Caki2 (cell line): ENCODE data around the gene PLXDC1. TPM values are rescaled to one million over a fixed set of nuclear protein-coding genes. Genes with fewer than 3 reads are reported as not detected.
"Not testable (repeated sequence)": the region's sequence is repeated elsewhere in the genome, so short reads cannot be mapped to it uniquely, and the experiment has no call there.

Source experiments
- DNase-seq: peaks from one replicate; pipeline ENCODE4 v3.0.0-alpha.2; 2015; ENCODE audit warnings: low read depth
- in situ Hi-C: cut with HindIII; loops from 2 replicates; pipeline ENCODE4 v1.10.0; 2016; ENCODE audit warnings: low sequenced_read_pairs, low pct_unique_long_range_greater_than_20kb, mixed read lengths
- total RNA-seq: library from RNA; depleted of rRNA; stranded (reverse); fragments of >200 nt; shearing (Covaris generic); gene quantifications from 2 replicates; pipeline ENCODE4 v1.2.3, GENCODE V29; 2014; ENCODE audit warnings: low replicate concordance

PLXDC1 gene
- total RNA-seq, 1 experiment from 2014 or later: not detected

DNA sequence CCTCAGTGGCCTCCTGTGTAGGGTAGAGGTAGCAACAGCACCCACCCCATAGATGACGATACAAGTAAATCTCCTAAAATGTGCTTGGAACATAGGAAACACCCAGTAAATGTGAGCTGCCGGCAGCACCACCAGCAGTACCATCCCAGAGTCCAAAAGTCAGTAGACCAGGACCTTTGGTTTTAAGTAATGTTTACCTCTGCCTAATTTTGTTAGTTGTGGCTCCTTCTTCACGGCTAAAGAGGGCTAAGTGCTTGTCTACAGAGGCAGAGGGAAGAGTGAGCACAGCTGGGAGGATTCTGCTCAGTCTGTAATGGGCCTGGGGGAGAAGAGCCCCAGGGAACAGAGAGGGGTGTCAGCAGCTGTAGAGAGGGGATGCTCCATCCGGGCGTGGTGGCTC, 92.9 kb downstream of the PLXDC1 start:
- DNase-seq: no peak
- in situ Hi-C loops: no loop called here

DNA sequence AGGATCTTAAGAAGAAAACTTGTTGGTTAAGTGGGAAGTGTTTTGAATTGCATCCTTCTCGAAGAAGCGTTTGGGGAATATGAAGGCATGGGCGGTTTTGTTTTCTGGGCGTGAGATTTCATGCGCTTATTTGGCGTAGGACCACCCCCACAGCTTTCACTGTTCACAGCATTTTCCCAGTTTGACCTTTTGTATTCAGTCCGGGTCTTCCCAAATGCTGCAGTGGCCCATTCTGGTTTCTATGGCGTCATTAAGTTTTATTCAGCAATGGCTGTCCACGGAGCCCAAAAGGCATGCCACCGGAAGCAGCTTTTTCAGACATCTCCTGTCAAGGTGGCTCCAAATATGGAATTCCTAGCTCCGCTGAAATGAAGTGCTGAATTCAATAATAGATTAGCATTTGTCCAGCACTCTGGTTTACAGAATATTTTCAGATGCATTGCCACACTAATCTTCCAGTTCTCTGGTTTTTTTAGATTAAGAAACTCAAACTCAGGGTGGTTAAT, 93.7 kb downstream of the PLXDC1 start:
- DNase-seq: no peak
- in situ Hi-C loops: no loop called here

DNA sequence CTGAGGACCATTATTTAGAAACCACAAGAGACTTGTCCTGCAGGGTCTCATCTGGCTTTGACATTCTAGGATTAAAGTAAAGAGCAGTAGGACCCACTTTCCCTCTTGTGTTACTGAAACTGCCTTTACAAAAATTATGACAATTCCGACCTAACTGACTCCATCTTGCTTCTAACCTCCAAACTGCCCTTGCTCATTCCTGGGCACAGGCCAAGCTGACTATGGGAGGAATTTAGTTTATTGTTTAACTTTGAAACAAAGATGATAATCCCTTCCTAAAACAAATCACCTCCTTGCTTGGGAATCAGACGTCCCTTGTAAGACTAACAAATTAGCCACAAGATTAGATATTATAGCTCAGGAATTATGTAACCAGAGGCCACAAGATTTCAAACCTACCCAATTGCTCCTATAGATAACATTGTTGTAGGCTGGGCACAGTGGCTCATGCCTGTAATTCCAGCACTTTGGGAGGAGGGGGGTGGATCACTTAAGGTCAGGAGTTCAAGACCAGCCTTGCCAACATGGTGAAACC, 97.3 kb downstream of the PLXDC1 start:
- DNase-seq: no peak
- in situ Hi-C loops: no loop called here

DNA sequence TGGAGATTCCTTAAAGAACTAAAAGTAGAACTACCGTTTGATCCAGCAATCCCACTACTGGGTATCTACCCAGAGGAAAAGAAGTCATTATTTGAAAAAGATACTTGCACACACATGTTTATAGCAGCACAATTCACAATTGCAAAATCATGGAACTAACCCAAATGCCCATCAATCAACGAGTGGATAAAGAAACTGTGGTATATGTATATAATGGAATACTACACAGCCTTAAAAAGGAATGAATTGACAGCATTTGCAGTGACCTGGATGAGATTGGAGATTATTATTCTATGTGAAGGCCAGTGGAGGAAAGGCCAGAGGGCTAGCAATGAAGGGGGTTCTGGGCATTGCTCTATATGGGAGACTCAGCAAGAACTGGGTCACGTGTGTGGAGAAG, 99.0 kb downstream of the PLXDC1 start:
- DNase-seq, in situ Hi-C loops: not testable (repeated sequence)

DNA sequence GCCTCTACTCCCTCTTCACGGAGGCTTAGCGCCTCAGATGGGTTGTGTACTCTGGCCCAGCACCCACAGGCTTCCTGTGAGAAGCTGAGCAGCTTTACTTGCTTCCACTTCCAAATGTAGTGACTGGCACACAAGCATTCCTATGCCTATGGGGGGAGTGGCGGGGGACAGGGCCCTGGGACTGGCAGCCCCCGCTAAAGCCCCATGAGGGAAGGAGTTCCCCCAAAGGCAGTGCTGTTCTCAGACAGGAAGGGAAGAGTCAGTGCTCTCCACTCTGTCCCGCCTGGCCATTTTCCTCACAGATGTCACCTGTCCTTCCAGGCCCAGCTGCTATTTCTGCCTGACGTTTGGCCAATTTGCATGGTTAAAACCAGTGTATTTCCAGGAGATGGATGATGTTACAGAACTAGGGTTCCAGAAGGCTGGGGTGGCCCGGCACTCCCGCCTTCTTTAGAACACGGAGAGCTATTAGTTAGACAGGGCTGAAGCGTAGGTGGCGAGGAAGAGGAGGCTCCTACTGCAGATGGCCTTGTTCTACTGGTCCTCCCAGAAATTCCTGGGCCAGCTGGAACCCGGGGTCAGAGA, 100.3 kb downstream of the PLXDC1 start:
- no peak for DNase-seq
- in situ Hi-C loops: no loop called here

DNA sequence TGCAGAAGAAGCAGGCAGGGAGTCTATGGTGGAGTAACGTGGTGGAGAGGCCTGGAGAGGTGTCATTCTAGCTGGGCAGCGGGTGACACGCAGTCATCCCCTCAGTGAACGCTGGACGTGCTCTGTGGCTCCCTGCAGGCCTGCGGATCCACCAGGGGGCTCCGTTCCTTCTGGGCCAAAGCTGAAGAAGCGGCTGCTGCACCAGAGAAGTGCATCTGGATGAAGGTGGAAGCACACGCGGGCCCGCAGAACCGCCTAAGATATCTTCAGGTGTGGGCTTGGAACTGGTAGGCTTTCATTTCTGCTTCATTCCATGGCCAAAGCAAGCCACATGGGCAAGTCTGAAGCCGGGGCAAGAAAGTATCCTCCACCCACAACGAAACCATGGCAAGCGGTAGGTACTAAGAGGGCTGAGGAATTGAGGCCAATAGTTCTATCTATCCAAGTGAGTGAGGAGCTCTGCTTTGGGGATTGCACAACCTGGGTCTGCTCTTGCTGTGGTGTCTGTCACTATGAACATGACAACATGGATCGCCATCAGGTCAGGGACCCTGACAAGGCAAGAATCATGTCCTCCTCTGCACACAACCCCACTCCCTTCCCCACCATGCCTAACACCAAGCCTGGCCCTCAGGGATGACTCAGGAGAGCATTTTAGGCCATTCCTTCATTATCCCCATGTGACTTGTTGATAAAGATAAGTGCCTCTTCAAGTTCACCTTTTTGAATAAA, 105.3 kb downstream of the PLXDC1 start:
- no peak for DNase-seq
- in situ Hi-C loops: no loop called here

DNA sequence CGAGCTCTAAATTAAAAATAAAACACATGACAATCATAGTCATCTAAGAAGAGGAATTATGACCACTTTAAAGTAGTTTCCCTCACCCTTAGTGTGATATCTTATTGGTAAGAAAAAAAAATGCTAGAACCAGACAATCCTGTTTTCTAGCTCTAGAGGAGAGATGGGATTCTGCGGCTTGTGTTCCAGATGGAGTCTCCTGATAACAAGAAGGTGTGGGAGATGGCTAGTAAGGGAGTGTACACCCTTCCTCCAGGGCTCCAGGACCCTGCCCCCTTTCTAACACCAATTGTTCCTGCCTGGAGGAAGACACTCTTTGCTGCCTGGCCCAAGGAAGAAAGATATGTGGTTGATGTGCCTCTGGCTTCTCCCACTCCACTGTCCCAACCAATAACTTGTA, 115.4 kb downstream of the PLXDC1 start:
- no peak for DNase-seq
- in situ Hi-C loops: no loop called here

DNA sequence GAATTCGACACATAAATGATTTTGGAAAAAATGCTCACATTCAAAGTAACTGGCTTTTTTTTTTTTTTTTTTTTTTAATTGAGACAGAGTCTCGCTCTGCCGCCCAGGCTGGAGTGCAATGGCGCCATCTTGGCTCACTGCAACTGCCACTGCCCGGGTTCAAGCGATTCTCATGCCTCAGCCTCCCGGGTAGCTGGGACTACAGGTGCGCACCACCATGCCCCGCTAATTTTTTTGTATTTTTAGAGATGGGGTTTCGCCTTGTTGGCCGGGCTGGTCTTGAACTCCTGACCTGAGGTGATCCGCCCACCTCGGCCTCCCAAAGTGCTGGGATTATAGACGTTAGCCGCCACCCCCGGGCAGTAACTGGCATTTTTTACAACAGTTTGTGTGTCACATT, 115.9 kb downstream of the PLXDC1 start:
- DNase-seq, in situ Hi-C loops: not testable (repeated sequence)

DNA sequence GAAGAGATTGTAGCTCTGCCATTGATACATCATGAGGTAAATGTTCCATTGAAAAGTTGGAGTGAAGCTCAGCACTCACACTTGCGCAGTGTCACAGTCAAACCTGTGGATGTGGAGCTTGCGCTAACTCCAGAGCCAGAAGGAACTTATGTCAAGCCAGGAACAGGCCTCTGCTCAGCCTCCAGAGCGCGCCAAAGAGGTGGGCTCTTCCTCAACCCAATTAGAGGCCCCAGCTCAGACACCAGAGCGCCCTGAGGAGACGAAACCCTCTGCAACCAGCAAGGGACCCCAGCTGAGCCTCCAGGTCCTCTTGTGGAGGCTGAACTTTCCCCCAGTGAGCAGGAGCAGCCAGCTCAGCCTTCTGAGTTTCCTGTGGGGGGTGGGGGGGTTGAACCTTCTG, 122.7 kb downstream of the PLXDC1 start:
- DNase-seq: no peak
- in situ Hi-C loops: no loop called here

DNA sequence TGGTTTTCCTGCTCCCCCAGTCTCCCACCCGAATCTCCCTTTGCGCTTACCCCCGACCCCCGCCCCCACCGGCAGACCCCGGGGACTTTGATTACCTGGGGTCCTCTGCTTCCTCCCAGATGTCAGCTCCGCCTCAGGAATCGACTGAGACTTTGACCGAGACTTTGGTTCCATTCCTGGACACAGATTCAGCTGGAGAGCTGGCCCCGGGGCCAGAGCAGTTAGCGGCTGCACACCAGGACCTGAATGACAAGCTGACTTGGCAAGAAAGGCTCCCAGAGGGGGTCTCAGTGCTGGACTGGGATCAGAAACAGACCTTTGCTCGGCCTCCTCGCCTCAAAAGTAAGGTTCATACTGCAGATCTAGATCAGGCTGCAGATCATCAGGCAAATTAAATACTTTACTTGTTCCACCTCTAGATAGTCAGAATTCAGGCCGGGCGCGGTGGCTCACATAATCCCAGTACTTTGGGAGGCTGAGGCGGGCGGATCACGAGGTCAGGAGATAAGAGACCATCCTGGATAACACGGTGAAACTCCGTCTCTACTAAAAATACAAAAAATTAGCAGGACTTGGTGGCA, 123.9 kb downstream of the PLXDC1 start:
- no peak for DNase-seq
- in situ Hi-C loops: no loop called here

DNA sequence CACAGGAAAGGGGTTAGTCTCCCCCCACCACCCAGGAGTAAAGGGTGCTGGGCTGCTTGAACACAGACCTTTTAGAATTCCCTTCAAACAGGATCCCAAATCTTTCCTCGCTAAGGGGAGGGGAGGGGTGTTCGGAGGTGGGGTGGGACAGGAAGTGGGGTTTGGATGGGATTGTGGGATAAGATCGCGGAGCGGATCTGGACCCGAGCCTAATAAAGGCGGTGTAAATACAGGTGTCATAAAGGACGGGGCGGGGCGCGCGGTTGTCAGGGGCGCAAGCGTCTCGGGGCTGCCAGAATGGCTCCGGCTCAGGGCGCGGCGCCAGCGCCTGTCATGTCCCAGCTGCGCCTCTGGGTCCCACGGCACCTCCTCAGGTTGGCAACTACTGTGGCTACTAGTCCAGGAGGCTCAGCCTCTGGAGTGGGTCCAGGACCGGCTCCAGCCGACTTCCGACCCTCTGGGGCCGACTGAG, 124.4 kb downstream of the PLXDC1 start:
- DNase-seq: no peak
- in situ Hi-C loops: no loop called here

DNA sequence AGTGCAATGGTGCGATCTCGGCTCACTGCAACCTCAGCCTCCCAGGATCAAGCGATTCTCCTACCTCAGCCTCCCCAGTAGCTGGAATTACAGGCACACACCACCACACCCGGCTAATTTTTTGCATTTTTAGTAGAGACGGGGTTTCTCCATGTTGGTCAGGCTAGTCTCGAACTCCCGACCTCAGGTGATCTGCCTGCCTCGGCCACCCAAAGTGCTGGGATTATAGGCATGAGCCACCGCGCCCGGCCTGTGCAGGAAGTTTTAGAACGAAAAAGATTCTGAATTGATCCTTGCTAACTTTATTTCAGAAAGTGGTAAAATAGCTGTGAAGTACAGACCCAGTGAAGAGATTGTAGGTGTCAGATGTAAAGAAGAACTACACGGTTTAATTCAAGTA, 125.1 kb downstream of the PLXDC1 start:
- in situ Hi-C loops, DNase-seq: not testable (repeated sequence)

DNA sequence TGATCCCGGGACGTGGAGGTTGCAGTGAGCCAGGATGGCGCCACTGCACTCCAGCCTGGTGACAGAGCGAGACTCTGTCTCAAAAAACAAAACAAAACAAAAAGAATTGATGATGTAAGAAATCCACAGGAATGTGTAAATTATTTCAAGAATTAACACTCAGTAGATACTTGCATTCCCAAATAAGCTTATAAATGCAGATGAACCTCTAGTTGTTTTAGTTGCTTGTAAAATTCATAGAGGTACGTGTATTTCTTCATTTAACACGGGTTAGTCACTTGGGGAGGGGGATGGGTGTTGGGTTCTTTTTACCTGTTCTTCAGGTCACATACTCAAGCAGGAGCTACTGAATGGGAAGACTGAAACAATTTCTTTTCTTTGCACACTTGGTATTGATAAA, 128.5 kb downstream of the PLXDC1 start:
- in situ Hi-C loops: no loop called here
- no peak for DNase-seq

DNA sequence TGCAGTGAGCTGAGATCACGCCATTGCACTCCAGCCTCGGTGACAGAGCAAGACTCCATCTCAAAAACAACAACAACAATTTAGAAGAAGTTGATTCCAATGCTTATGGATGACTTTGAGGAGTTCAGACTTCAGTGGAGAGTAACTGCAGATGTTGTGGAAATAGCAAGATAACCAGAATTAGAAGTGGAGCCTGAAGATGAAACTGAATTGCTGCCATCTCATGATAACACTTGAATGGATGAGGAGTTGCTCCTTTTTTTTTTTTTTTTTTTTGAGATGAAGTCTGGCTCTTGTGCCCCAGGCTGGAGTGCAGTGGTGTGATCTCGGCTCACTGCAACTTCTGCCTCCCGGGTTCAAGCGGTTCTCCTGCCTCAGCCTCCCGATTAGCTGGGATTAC, 131.4 kb downstream of the PLXDC1 start:
- in situ Hi-C loops, DNase-seq: not testable (repeated sequence)

DNA sequence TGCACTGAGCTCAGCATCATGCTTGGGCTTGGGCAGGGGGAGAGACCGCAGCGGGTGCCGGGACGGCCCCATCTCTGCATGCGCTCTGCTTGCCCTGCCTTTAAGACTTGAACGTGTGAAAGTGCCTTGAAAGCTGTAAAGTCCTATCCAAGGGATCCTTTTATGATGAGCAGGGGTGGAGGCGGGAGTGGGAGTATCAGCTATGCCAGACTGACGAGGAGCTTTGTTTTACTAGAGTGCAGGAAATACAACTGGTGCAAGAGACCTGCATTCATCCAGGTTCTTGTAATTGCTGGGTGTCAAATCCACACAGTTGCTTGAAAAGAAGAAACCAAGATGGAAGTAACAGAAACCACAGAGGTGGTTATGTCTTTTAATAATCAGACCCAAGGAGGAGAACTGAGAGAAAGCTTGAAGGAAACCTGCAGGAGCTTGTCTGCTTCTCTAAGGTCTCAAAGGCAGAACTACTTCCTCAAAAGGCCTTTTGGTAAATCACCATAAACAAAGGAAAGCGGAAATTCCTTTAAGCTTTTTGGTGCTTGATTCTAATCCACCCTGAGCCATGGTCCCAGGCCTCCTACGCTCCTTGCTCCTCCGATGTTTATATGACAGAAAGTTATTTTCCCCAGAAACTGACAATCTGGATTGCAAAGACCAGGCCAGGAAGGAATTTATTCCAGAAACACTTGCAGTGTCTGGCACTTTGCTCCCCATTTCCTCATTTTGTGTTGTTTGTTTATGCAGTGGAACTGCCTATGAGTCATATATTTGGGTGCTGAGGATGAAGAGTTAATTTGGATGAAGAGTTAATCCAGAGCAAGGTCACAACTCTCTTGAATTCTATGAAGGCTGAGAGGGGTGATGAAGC, 132.9 kb downstream of the PLXDC1 start:
- in situ Hi-C loops: no loop called here
- DNase-seq: no peak

DNA sequence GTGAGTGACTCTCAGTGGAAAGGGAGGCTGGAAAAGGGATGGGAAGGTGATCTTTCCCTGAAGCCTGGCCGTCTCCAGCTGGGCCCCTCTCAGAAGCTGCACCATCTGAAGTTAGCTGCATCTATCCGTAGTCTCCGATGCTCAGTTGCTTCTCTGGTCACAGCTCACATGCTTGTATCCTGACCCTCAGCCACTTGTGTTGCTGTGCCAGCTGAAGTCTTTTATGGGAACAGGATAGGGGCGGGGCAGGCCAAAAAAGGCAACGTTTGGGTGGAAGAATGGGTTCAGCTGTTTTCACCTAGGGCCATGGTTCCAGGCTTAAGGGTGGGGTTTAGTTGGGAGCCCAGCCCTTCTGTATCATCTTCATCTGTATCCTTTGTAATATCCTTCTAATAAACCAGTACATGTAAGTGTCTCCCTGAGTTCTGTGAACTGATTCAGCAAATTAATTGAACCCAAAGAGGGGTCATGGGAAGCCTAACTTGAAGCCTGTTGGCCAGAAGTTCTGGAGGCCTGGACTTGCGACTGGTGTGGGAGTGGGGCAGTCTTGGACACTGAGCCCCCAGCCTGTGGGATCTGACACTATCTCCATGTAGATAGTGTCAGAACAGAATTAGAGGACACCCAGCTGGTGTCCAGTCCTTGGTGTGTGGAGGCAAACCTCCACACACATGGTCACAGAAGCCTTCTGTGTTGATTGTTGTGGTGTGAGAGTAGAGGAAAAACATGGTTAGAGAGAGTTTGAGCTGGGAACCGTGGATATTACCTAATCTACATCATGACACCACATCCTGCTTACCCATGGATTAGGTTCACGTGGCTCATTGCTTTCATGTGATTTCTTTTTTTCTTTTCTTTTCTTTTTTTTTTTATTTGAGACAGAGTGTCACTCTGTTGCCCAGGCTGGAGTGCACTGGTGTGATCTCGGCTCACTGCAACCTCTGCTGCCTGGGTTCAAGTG, 135.0 kb downstream of the PLXDC1 start:
- no peak for DNase-seq
- in situ Hi-C loops: no loop called here

DNA sequence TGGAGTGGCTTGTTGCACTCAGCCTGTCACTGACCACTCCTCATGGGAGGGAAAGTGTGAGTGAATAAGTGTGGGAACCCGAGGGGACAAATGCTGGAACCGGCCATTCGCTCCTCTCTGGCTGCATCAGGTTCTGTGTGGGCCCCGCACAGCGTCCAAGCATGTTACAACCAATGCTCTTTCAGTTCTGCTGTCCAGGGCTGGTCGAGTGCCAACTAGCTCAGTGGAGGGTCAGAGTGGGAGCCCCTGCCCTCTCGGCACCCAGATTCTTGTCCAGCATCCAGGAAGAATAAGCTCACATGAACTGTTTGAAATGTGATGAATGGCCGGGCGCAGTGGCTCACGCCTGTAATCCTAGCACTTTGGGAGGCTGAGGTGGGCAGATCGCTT, 135.9 kb downstream of the PLXDC1 start:
- in situ Hi-C loops: no loop called here
- no peak for DNase-seq
